K562 (cell line): ENCODE measurements around the gene ZNF800. TPM values are rescaled to one million over a fixed set of nuclear protein-coding genes. Genes with fewer than 3 reads are reported as not detected.
A peak's percentile ranks its signal among the peaks of the same experiment; 100 is the strongest.

Experiments used
- CREB1 ChIP-seq, 2 experiments: sonication (generic) in 1 of 2; formaldehyde crosslinking in 1 of 2; IDR thresholded peaks; 2 replicates each; pipeline versions ENCODE4 v1.6.1 to v1.8.0; 2012 to 2022; ENCODE audit warnings: inconsistent platforms in 1 of 2, mild to moderate bottlenecking in 1 of 2, missing genetic modification reagents in 1 of 2, moderate library complexity in 1 of 2
- MYC ChIP-seq, 2 experiments: fragments of 250-450 bp in 1 of 2; sonication (Bioruptor Pico) in 1 of 2; IDR thresholded peaks; 2 replicates each; pipeline versions ENCODE4 v1.5.1 to v1.6.1; 2012 to 2021; ENCODE audit warnings: low read depth in 2 of 2, borderline replicate concordance in 1 of 2, improper control_type of control experiment in 1 of 2, low read length in 1 of 2, mild to moderate bottlenecking in 1 of 2, moderate library complexity in 1 of 2
- NBN ChIP-seq: fragments of 450-650 bp; IDR thresholded peaks from 2 replicates; pipeline ENCODE4 v1.6.1; 2016; ENCODE audit warnings: low read depth, mild to moderate bottlenecking
- REST ChIP-seq, 2 experiments: fragments of 450-650 bp; formaldehyde crosslinking in 1 of 2; IDR thresholded peaks; 2 replicates each; pipeline versions ENCODE4 v1.4.0 to v1.6.1; 2014 to 2020; ENCODE audit warnings: mild to moderate bottlenecking in 2 of 2, borderline replicate concordance in 1 of 2, low read depth in 1 of 2
- polyA plus RNA-seq, 8 experiments: library from polyadenylated mRNA; depleted of rRNA in 4 of 8; stranded (reverse) in 5 of 8; unstranded in 3 of 8; fragments of >200 nt; fragmentation: Nextera tagmentation in 2 of 8; fragmentation: Illumina TruSeq in 1 of 8; extraction: Ambion mirVana in 2 of 8; extraction: Trizol in 1 of 8; gene quantifications; 2 replicates each; pipeline versions ENCODE4 v1.2.1 to v1.2.3, GENCODE V29; 2011 to 2014; ENCODE audit warnings: inconsistent platforms in 1 of 8, missing spikeins in 1 of 8
- total RNA-seq, 7 experiments: library from RNA; depleted of rRNA in 6 of 7; stranded (reverse); fragments of >200 nt in 6 of 7; fragmentation: Illumina TruSeq in 2 of 7; extraction: Trizol in 2 of 7; gene quantifications; 2 replicates each; pipeline versions ENCODE4 v1.2.1 to v1.2.3, GENCODE V29; 2011 to 2021; ENCODE audit warnings: low replicate concordance in 1 of 7
- TF ChIP-seq, protein P1 (sequence below): fragments of 450-650 bp; IDR thresholded peaks from 2 replicates; pipeline ENCODE4 v1.6.1; 2016; ENCODE audit warnings: mild to moderate bottlenecking, moderate library complexity

Gene ZNF800
- total and polyA plus RNA-seq, 9 of the 15 experiments (the other 6 are each of a cell fraction or from before 2014, with no cell fraction given) = 7.5 to 58.3 (median 33.4) TPM

- TF ChIP-seq, protein P1, sequence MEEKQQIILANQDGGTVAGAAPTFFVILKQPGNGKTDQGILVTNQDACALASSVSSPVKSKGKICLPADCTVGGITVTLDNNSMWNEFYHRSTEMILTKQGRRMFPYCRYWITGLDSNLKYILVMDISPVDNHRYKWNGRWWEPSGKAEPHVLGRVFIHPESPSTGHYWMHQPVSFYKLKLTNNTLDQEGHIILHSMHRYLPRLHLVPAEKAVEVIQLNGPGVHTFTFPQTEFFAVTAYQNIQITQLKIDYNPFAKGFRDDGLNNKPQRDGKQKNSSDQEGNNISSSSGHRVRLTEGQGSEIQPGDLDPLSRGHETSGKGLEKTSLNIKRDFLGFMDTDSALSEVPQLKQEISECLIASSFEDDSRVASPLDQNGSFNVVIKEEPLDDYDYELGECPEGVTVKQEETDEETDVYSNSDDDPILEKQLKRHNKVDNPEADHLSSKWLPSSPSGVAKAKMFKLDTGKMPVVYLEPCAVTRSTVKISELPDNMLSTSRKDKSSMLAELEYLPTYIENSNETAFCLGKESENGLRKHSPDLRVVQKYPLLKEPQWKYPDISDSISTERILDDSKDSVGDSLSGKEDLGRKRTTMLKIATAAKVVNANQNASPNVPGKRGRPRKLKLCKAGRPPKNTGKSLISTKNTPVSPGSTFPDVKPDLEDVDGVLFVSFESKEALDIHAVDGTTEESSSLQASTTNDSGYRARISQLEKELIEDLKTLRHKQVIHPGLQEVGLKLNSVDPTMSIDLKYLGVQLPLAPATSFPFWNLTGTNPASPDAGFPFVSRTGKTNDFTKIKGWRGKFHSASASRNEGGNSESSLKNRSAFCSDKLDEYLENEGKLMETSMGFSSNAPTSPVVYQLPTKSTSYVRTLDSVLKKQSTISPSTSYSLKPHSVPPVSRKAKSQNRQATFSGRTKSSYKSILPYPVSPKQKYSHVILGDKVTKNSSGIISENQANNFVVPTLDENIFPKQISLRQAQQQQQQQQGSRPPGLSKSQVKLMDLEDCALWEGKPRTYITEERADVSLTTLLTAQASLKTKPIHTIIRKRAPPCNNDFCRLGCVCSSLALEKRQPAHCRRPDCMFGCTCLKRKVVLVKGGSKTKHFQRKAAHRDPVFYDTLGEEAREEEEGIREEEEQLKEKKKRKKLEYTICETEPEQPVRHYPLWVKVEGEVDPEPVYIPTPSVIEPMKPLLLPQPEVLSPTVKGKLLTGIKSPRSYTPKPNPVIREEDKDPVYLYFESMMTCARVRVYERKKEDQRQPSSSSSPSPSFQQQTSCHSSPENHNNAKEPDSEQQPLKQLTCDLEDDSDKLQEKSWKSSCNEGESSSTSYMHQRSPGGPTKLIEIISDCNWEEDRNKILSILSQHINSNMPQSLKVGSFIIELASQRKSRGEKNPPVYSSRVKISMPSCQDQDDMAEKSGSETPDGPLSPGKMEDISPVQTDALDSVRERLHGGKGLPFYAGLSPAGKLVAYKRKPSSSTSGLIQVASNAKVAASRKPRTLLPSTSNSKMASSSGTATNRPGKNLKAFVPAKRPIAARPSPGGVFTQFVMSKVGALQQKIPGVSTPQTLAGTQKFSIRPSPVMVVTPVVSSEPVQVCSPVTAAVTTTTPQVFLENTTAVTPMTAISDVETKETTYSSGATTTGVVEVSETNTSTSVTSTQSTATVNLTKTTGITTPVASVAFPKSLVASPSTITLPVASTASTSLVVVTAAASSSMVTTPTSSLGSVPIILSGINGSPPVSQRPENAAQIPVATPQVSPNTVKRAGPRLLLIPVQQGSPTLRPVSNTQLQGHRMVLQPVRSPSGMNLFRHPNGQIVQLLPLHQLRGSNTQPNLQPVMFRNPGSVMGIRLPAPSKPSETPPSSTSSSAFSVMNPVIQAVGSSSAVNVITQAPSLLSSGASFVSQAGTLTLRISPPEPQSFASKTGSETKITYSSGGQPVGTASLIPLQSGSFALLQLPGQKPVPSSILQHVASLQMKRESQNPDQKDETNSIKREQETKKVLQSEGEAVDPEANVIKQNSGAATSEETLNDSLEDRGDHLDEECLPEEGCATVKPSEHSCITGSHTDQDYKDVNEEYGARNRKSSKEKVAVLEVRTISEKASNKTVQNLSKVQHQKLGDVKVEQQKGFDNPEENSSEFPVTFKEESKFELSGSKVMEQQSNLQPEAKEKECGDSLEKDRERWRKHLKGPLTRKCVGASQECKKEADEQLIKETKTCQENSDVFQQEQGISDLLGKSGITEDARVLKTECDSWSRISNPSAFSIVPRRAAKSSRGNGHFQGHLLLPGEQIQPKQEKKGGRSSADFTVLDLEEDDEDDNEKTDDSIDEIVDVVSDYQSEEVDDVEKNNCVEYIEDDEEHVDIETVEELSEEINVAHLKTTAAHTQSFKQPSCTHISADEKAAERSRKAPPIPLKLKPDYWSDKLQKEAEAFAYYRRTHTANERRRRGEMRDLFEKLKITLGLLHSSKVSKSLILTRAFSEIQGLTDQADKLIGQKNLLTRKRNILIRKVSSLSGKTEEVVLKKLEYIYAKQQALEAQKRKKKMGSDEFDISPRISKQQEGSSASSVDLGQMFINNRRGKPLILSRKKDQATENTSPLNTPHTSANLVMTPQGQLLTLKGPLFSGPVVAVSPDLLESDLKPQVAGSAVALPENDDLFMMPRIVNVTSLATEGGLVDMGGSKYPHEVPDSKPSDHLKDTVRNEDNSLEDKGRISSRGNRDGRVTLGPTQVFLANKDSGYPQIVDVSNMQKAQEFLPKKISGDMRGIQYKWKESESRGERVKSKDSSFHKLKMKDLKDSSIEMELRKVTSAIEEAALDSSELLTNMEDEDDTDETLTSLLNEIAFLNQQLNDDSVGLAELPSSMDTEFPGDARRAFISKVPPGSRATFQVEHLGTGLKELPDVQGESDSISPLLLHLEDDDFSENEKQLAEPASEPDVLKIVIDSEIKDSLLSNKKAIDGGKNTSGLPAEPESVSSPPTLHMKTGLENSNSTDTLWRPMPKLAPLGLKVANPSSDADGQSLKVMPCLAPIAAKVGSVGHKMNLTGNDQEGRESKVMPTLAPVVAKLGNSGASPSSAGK = peak; percentile 50
- TF ChIP-seq NBN = peak; percentile 69
- no peak for TF ChIP-seq CREB1 (IDR thresholded peaks at IDR 0.05)
- 0 out of 2 replicates have a peak, but pooled peaks have one; percentile 40 for TF ChIP-seq CREB1 (CRISPR knock-in tag; IDR thresholded peaks at IDR 0.05)
- peak; percentile 18; the same call in 1 of the 2 replicates for TF ChIP-seq REST (IDR thresholded peaks at IDR 0.05; ENCODE audit: borderline replicate concordance)
- no peak for TF ChIP-seq REST (CRISPR knock-in tag; IDR thresholded peaks at IDR 0.05; ENCODE audit: low read depth)
- TF ChIP-seq MYC (IDR thresholded peaks at IDR 0.05; ENCODE audit: low read depth, low read length) = no peak
- TF ChIP-seq MYC (CRISPR knock-in tag; IDR thresholded peaks at IDR 0.05; ENCODE audit: borderline replicate concordance, low read depth) = no peak
Measured at GRCh38 chr7:127383123-127383835, 9.2 kb downstream of the ZNF800 start (continued).
